GM18502 (cell line): ENCODE measurements around the gene SCUBE1.

Experiments used
- ATAC-seq: cut with Tn5 transposase; IDR thresholded peaks from one replicate; pipeline ENCODE4 v1.9.1; 2021; ENCODE audit warnings: mild to moderate bottlenecking; ENCODE audit not compliant: unreplicated experiment, poor library complexity

Gene SCUBE1

GRCh38 chr22:43207849-43208702 is 135.1 kb downstream of the SCUBE1 start:
- no peak for ATAC-seq

GRCh38 chr22:43207386-43207785 is 135.8 kb downstream of the SCUBE1 start:
- ATAC-seq, result no peak

GRCh38 chr22:43206509-43207161 is 136.5 kb downstream of the SCUBE1 start:
- ATAC-seq, result no peak

GRCh38 chr22:43205748-43206508 is 137.2 kb downstream of the SCUBE1 start:
- no peak for ATAC-seq

GRCh38 chr22:43205261-43205691 is 137.9 kb downstream of the SCUBE1 start:
- no peak for ATAC-seq

GRCh38 chr22:43203471-43203981 is 139.6 kb downstream of the SCUBE1 start:
- ATAC-seq, result no peak

GRCh38 chr22:43202756-43203410 is 140.3 kb downstream of the SCUBE1 start:
- ATAC-seq, result no peak

- ATAC-seq, result no peak
These were observed 140.8 kb downstream of the SCUBE1 start for GRCh38 chr22:43202326-43202725.

GRCh38 chr22:43201486-43202219 is 141.5 kb downstream of the SCUBE1 start:
- no peak for ATAC-seq

- no peak for ATAC-seq
These were observed 142.6 kb downstream of the SCUBE1 start for GRCh38 chr22:43200555-43200954.

- no peak for ATAC-seq
These were observed 143.1 kb downstream of the SCUBE1 start for GRCh38 chr22:43200031-43200430.

- no peak for ATAC-seq
These were observed 143.6 kb downstream of the SCUBE1 start for GRCh38 chr22:43199541-43199940.

GRCh38 chr22:43198936-43199335 is 144.2 kb downstream of the SCUBE1 start:
- ATAC-seq, result no peak

- no peak for ATAC-seq
These were observed 145.0 kb downstream of the SCUBE1 start for GRCh38 chr22:43198126-43198525.

- ATAC-seq, result no peak
These were observed 145.8 kb downstream of the SCUBE1 start for GRCh38 chr22:43197271-43197941.

- ATAC-seq, result no peak
These were observed 151.3 kb downstream of the SCUBE1 start for GRCh38 chr22:43191831-43192230.

- ATAC-seq, result no peak
These were observed 154.2 kb downstream of the SCUBE1 start for GRCh38 chr22:43188829-43189545.
